T-cell (primary cell): ENCODE data around the gene FZR1. TPM values are rescaled to one million over a fixed set of nuclear protein-coding genes. Genes with fewer than 3 reads are reported as not detected.
"Not testable (repeated sequence)": the region's sequence is repeated elsewhere in the genome, so short reads cannot be mapped to it uniquely, and the experiment has no call there.

Experiments used
- ATAC-seq, 4 experiments: fragments of 200-7000 bp in 3 of 4; fragments of 150-1000 bp in 1 of 4; cut with Tn5 transposase; replicated peaks in 1 of 4; 1 replicate in 3 of 4; 2 replicates in 1 of 4; pipeline ENCODE4 v1.10.0; 2021; ENCODE audit warnings: moderate library complexity in 3 of 4, mild to moderate bottlenecking in 2 of 4, moderate number of reproducible peaks in 1 of 4
- CTCF ChIA-PET, 2 donors: fragments of 300-600 bp; sonication (Branson Sonifier 250); formaldehyde crosslinking; loops; one replicate each; lab custom pipeline; 2022; ENCODE audit warnings: antibody characterized with exemption in 2 of 2; lab: Charles Lee
- POLR2A ChIA-PET, 2 donors: fragments of 300-600 bp; sonication (Branson Sonifier 250); formaldehyde crosslinking; loops; one replicate each; lab custom pipeline; 2022; ENCODE audit warnings: antibody characterized with exemption in 2 of 2; lab: Charles Lee
- DNase-seq, 35 experiments: peaks; one replicate each; pipeline versions ENCODE4 v3.0.0 to v3.0.0-alpha.2; 2013 to 2023
- H3K27ac ChIP-seq: one replicate; pipeline ENCODE4 v1.5.1; 2013; ENCODE audit warnings: low read length
- H3K27me3 ChIP-seq, 2 experiments: replicated peaks in 1 of 2; 1 replicate in 1 of 2; 2 replicates in 1 of 2; pipeline versions ENCODE4 v1.6.1 to v1.7.0; 2013; ENCODE audit warnings: low read length in 1 of 2, mixed read lengths in 1 of 2; ENCODE audit not compliant: control insufficient read depth in 2 of 2, insufficient read depth in 2 of 2; ENCODE audit errors: extremely low read depth in 1 of 2
- H3K36me3 ChIP-seq, 2 donors: 1 replicate in 1 of 2; 2 replicates in 1 of 2; pipeline versions ENCODE4 v1.6.1 to v1.7.0; 2013; ENCODE audit warnings: low read length in 1 of 2; ENCODE audit not compliant: control insufficient read depth in 2 of 2, insufficient read depth in 1 of 2; ENCODE audit errors: extremely low read depth in 1 of 2
- H3K4me1 ChIP-seq, 2 experiments: 1 replicate in 1 of 2; 2 replicates in 1 of 2; pipeline versions ENCODE4 v1.6.1 to v1.7.0; 2013; ENCODE audit warnings: low read length in 2 of 2, mixed read lengths in 1 of 2; ENCODE audit not compliant: insufficient read depth in 2 of 2, control insufficient read depth in 1 of 2; ENCODE audit errors: extremely low read depth in 1 of 2
- H3K4me3 ChIP-seq, 2 donors: 1 replicate in 1 of 2; 2 replicates in 1 of 2; pipeline versions ENCODE4 v1.5.1 to v1.7.0; 2013; ENCODE audit warnings: mild to moderate bottlenecking in 2 of 2, low read length in 1 of 2, moderate library complexity in 1 of 2; ENCODE audit not compliant: control insufficient read depth in 1 of 2; ENCODE audit errors: extremely low read depth in 1 of 2
- H3K9me3 ChIP-seq: 2 replicates; pipeline ENCODE4 v1.7.0; 2013
- H3K27ac Mint-ChIP-seq, 2 donors: one replicate each; pipeline ENCODE4 v1.8.0; 2020 to 2021; ENCODE audit warnings: mild to moderate bottlenecking in 2 of 2, mixed read lengths in 2 of 2
- H3K27me3 Mint-ChIP-seq, 2 donors: one replicate each; pipeline ENCODE4 v1.8.0; 2021 to 2022; ENCODE audit warnings: mixed read lengths in 2 of 2
- H3K36me3 Mint-ChIP-seq: one replicate; pipeline ENCODE4 v1.8.0; 2021; ENCODE audit warnings: mixed read lengths
- H3K4me1 Mint-ChIP-seq, 3 donors: one replicate each; pipeline ENCODE4 v1.8.0; 2020 to 2022; ENCODE audit warnings: mixed read lengths in 3 of 3, mild to moderate bottlenecking in 1 of 3
- H3K4me3 Mint-ChIP-seq, 3 donors: one replicate each; pipeline ENCODE4 v1.8.0; 2020 to 2022; ENCODE audit warnings: mild to moderate bottlenecking in 3 of 3, mixed read lengths in 3 of 3, moderate library complexity in 3 of 3
- H3K9me3 Mint-ChIP-seq, 3 donors: one replicate each; pipeline ENCODE4 v1.8.0; 2020 to 2022; ENCODE audit warnings: mixed read lengths in 3 of 3
- WGBS: methylation state at CpG from one replicate; pipeline ENCODE4 v1.1.5; 2013; ENCODE audit warnings: missing lambda C conversion rate; ENCODE audit not compliant: insufficient coverage; 5-methylcytosine and 5-hydroxymethylcytosine counted together
- total RNA-seq, 35 experiments: library from RNA in 6 of 35; stranded (reverse) in 6 of 35; fragments of 120-200 nt in 1 of 35; gene quantifications; one replicate each; pipeline versions ENCODE4 v1.2.1 to v1.2.4 and lab custom pipeline; 2013 to 2026

FZR1 gene
- total RNA-seq, 5 donors from 2014 or later (not counting 1 experiment from before 2014, with no cell fraction given), result 74.0 to 85.6 (median 77.8) TPM

DNA sequence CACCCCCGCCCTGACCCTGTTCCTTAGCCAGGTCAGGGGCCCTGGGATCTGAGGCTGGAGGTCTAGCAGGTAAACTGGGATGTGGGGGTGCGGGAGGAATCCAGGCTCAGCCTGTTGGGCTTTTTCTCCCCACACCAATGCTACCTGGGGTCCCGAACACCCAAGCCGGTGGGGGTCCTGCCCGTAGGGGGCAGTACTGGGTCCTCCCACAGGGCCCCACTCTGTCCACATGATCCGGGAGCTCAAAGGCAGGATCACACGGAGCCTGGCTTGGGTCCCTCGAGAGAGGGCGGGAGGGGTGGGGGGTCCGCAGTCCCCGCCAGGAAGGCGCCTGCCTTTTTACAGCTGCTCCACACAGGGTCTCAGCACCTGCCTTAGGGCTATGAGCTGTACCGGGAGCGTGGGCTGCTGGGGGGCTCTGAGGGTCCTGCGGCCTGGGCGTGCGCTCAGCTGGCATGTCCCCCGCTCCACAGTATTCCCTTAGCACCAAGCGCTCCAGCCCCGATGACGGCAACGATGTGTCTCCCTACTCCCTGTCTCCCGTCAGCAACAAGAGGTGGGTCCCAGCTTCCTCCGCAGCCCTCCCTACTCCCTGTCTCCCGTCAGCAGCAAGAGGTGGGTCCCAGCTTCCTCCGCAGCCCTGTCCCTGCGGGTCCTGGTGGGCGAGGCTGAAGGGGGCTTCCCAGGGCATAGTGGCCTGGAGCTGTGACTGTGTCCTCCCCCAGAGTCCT lies 20.6 kb downstream of the FZR1 start:
- Mint-ChIP-seq H3K36me3 (peaks cover 6% of the 10 kb centered on the region), H3K27ac (peak overlapping the region in 1 of 2 donors; percentile 61), H3K27me3 (no peaks in the 10 kb centered on the region), H3K4me3 (no peak overlapping the region), H3K4me1 (peaks cover 0 to 2% (median 0%) of the 10 kb centered on the region in 3 donors), H3K9me3 (no peaks in the 10 kb centered on the region)
- ATAC-seq (no peak), DNase-seq (no peak)
- H3K27ac ChIP-seq, result no peak overlapping the region
- H3K4me3 ChIP-seq, result no peak overlapping the region
- no peaks in the 10 kb centered on the region for H3K27me3 ChIP-seq
- peaks cover 26 to 69% of the 10 kb centered on the region in 2 donors for H3K36me3 ChIP-seq
- ChIA-PET POLR2A (interaction anchor here in 1 of 2 donors (0.6 kb wide), 1 partner anchor 43 kb away, joined by 6 read pairs; no protein-coding TSS in a partner anchor), CTCF (no interaction called here)
- no peaks in the 10 kb centered on the region for H3K4me1 ChIP-seq
- over 99% methylated on average over 15 of the region's 28 CpGs for WGBS
- no peaks in the 10 kb centered on the region for H3K9me3 ChIP-seq

DNA sequence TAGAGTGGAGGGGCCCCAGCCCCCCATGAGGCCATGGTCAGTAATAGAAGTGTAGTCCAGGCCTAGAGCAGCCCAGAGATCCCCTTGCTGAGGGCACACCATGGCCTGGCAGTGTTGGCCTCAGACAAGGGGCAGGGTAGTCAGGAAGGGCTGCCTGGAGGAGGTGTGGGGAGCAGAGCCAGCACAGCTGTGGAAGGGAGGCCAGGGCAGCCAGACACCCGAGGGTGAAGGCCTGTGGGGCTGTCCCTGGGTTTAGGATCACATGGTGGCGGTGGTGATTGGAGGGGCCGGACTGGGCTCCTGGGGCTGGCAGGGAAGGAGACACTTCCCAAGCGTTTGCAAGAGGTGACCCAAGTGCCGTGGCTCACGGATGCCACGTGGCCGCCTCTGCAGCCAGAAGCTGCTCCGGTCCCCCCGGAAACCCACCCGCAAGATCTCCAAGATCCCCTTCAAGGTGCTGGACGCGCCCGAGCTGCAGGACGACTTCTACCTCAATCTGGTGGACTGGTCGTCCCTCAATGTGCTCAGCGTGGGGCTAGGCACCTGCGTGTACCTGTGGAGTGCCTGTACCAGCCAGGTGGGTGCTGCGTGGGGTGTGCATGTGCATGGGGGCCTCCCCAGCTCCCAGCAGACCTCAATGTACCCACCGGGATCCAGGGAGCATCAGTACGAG lies 21.3 kb downstream of the FZR1 start:
- H3K27me3 Mint-ChIP-seq, result no peaks in the 10 kb centered on the region

DNA sequence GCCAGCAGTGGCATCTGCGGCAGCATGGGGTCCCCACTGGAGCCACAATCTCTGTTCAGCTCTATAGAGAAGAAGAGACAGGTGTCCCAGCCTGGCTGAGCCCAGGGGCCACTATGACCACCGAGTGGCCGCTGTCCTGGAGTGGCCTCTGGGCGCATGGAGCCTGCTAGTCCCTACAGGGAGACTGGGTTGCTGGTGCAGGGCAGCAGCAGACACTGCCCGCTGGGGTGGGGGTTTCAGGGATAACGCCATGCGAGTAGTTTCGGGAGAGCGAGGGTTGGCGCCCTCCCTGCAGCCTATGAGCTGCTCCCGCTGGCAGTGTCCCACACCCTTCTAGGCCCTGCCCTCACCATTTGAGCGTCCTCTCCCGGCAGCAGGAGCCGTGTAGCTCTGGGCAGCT lies 22.0 kb downstream of the FZR1 start:
- POLR2A ChIA-PET, result no interaction called here
- Histone ChIP-seq H3K27ac (no peak overlapping the region), H3K4me1 (no peaks in the 10 kb centered on the region), H3K9me3 (no peaks in the 10 kb centered on the region), H3K27me3 (no peaks in the 10 kb centered on the region), H3K4me3 (no peak overlapping the region), H3K36me3 (peaks cover 22 to 70% of the 10 kb centered on the region in 2 donors)
- CTCF ChIA-PET, result no interaction called here
- WGBS, result 98% methylated on average over 14 of the region's 14 CpGs
- no peak for DNase-seq
- Mint-ChIP-seq H3K27me3 (no peaks in the 10 kb centered on the region), H3K4me1 (no peaks in the 10 kb centered on the region), H3K9me3 (no peaks in the 10 kb centered on the region), H3K27ac (no peak overlapping the region), H3K4me3 (no peak overlapping the region), H3K36me3 (peaks cover 6% of the 10 kb centered on the region)
- no peak for ATAC-seq

More for the DNA sequence above, 21.3 kb downstream of the FZR1 start:
- Histone ChIP-seq H3K4me3 (no peak overlapping the region), H3K36me3 (peaks cover 21 to 69% of the 10 kb centered on the region in 2 donors), H3K9me3 (no peaks in the 10 kb centered on the region), H3K27me3 (no peaks in the 10 kb centered on the region), H3K4me1 (no peaks in the 10 kb centered on the region), H3K27ac (no peak overlapping the region)
- 97% methylated on average over 20 of the region's 21 CpGs for WGBS
- ChIA-PET POLR2A (no interaction called here), CTCF (no interaction called here)
- ATAC-seq (no peak), DNase-seq (no peak)
- peaks cover 6% of the 10 kb centered on the region for H3K36me3 Mint-ChIP-seq
- H3K4me3 Mint-ChIP-seq, result no peak overlapping the region
- H3K4me1 Mint-ChIP-seq, result no peaks in the 10 kb centered on the region
- H3K27ac Mint-ChIP-seq, result peak overlapping the region in 1 of 2 donors; percentile 61
- H3K9me3 Mint-ChIP-seq, result no peaks in the 10 kb centered on the region

DNA sequence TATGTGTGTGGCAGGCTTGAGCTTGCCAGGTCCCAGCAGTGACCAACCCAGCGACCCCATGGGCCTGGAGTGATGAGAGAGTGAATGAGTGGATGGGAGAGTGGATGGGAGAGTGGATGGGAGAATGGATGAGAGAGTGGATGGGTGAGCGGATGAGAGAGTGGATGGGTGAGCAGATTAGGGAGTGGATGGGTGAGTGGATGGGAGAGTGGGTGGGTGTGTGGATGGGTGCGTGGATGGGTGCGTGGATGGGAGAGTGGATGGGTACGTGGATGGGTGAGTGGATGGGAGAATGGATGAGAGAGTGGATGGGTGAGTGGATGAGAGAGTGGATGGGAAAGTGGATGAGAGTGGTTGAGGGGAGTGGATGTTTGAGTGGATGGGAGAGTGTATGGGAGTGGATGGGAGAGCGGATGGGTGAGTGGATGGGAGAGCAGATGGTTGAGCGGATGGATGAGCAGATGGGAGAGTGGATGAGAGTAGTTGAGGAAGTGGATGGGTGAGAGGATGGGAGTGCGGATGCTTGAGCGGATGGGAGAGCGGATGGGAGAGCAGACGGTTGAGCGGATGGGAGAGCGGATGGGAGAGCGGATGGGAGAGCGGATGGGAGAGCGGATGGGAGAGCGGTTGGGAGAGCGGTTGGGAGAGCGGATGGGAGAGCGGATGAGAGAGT lies 22.6 kb downstream of the FZR1 start:
- no peaks in the 10 kb centered on the region for H3K9me3 ChIP-seq
- DNase-seq (no peak), ATAC-seq (no peak)
- H3K27me3 Mint-ChIP-seq, result no peaks in the 10 kb centered on the region
- H3K4me3 ChIP-seq, result no peak overlapping the region
- POLR2A ChIA-PET, result no interaction called here
- H3K4me3 Mint-ChIP-seq, result no peak overlapping the region
- CTCF ChIA-PET, result no interaction called here
- H3K36me3 Mint-ChIP-seq, result peaks cover 9% of the 10 kb centered on the region
- no peaks in the 10 kb centered on the region for H3K27me3 ChIP-seq
- H3K27ac ChIP-seq, result no peak overlapping the region
- H3K4me1 Mint-ChIP-seq, result no peaks in the 10 kb centered on the region
- 99% methylated on average over 20 of the region's 20 CpGs for WGBS
- no peaks in the 10 kb centered on the region for H3K9me3 Mint-ChIP-seq
- no peak overlapping the region for H3K27ac Mint-ChIP-seq
- H3K36me3 ChIP-seq, result peaks cover 25 to 70% of the 10 kb centered on the region in 2 donors
- H3K4me1 ChIP-seq, result no peaks in the 10 kb centered on the region

DNA sequence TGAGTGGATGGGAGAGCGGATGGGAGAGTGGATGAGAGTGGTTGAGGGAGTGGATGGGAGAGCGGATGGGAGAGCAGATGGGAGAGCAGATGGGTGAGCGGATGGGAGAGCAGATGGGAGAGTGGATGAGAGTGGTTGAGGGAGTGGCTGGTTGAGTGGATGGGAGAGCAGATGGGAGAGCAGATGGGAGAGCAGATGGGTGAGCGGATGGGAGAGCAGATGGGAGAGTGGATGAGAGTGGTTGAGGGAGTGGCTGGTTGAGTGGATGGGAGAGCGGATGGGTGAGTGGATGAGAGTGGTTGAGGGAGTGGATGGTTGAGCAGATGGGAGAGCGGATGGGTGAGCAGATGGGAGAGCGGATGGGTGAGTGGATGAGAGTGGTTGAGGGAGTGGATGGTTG lies 23.2 kb downstream of the FZR1 start:
- over 99% methylated on average over 7 of the region's 7 CpGs for WGBS
- H3K27ac ChIP-seq, H3K27ac Mint-ChIP-seq, H3K4me3 Mint-ChIP-seq, H3K36me3 Mint-ChIP-seq, H3K4me1 Mint-ChIP-seq, ATAC-seq, H3K4me1 ChIP-seq, H3K27me3 ChIP-seq, CTCF ChIA-PET, H3K9me3 ChIP-seq, DNase-seq, H3K9me3 Mint-ChIP-seq, H3K27me3 Mint-ChIP-seq, H3K4me3 ChIP-seq, POLR2A ChIA-PET: not testable (repeated sequence)
- peaks cover 20 to 67% of the 10 kb centered on the region in 2 donors for H3K36me3 ChIP-seq

DNA sequence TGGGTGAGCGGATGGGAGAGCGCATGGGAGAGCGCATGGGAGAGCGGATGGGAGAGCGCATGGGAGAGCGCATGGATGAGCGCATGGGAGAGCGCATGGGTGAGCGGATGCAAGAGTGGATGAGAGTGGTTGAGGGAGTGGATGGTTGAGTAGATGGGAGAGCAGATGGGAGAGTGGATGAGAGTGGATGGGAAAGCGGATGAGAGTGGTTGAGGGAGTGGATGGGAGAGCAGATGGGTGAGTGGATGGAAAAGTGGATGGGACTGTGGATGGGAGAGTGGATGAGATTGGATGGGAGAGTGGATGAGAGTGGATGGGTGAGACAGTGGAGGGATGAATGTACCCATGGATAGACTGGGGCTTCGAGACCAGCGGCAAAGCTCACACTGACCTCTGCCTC lies 24.3 kb downstream of the FZR1 start:
- ChIA-PET POLR2A (no interaction called here), CTCF (no interaction called here)
- no peaks in the 10 kb centered on the region for H3K9me3 Mint-ChIP-seq
- H3K27me3 Mint-ChIP-seq, result no peaks in the 10 kb centered on the region
- no peak overlapping the region for H3K27ac Mint-ChIP-seq
- no peaks in the 10 kb centered on the region for H3K4me1 ChIP-seq
- H3K27me3 ChIP-seq, result no peaks in the 10 kb centered on the region
- WGBS, result over 99% methylated on average over 12 of the region's 12 CpGs
- DNase-seq, result no peak
- ATAC-seq, result no peak
- H3K4me3 ChIP-seq, result no peak overlapping the region
- H3K4me3 Mint-ChIP-seq, result no peak overlapping the region
- no peaks in the 10 kb centered on the region for H3K4me1 Mint-ChIP-seq
- peaks cover 18 to 72% of the 10 kb centered on the region in 2 donors for H3K36me3 ChIP-seq
- no peak overlapping the region for H3K27ac ChIP-seq
- no peaks in the 10 kb centered on the region for H3K9me3 ChIP-seq
- H3K36me3 Mint-ChIP-seq, result peaks cover 11% of the 10 kb centered on the region
